ENCODE data around the gene FEZ2.

GRCh38 chr2:36530178-36530982 is 67.6 kb downstream of the FEZ2 start:
- TF ChIP-seq, protein P1, sequence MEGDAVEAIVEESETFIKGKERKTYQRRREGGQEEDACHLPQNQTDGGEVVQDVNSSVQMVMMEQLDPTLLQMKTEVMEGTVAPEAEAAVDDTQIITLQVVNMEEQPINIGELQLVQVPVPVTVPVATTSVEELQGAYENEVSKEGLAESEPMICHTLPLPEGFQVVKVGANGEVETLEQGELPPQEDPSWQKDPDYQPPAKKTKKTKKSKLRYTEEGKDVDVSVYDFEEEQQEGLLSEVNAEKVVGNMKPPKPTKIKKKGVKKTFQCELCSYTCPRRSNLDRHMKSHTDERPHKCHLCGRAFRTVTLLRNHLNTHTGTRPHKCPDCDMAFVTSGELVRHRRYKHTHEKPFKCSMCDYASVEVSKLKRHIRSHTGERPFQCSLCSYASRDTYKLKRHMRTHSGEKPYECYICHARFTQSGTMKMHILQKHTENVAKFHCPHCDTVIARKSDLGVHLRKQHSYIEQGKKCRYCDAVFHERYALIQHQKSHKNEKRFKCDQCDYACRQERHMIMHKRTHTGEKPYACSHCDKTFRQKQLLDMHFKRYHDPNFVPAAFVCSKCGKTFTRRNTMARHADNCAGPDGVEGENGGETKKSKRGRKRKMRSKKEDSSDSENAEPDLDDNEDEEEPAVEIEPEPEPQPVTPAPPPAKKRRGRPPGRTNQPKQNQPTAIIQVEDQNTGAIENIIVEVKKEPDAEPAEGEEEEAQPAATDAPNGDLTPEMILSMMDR (IDR thresholded peaks at IDR 0.05) = no peak
- TF ChIP-seq ZFX (IDR thresholded peaks at IDR 0.05; ENCODE audit: borderline replicate concordance) = no peak

All from 22Rv1 (cell line).